Naive thymus-derived CD4-positive, alpha-beta T cell (primary cell): ENCODE measurements around the gene TRPM6. TPM values are rescaled to one million over a fixed set of nuclear protein-coding genes. Genes with fewer than 3 reads are reported as not detected.

Experiments
- ATAC-seq: fragments of 150-1000 bp; cut with Tn5 transposase; 2 replicates; pipeline ENCODE4 v1.10.0; 2021; ENCODE audit warnings: mild to moderate bottlenecking, moderate library complexity
- CTCF ChIA-PET: fragments of 350-600 bp; sonication (Branson Sonifier 250); formaldehyde crosslinking; loops from one replicate; lab custom pipeline; 2021; ENCODE audit warnings: antibody characterized with exemption; lab: Charles Lee
- POLR2A ChIA-PET: fragments of 350-600 bp; sonication (Branson Sonifier 250); formaldehyde crosslinking; loops from one replicate; lab custom pipeline; 2021; ENCODE audit warnings: antibody characterized with exemption, inconsistent platforms; lab: Charles Lee
- DNase-seq, 9 donors: peaks; one replicate each; pipeline versions ENCODE4 v3.0.0 to v3.0.0-alpha.2; 2020 to 2022; ENCODE audit warnings: mixed read lengths in 1 of 9
- H3K27ac ChIP-seq: one replicate; pipeline ENCODE4 v1.7.0; 2013; ENCODE audit warnings: mild to moderate bottlenecking, low read depth, low read length, moderate library complexity
- H3K27me3 ChIP-seq, 2 donors: one replicate each; pipeline ENCODE4 v1.7.0; 2013; ENCODE audit warnings: low read length in 2 of 2, mild to moderate bottlenecking in 2 of 2, moderate library complexity in 2 of 2; ENCODE audit not compliant: control insufficient read depth in 2 of 2, insufficient read depth in 2 of 2
- H3K36me3 ChIP-seq, 3 experiments: 1 replicate in 2 of 3; 2 replicates in 1 of 3; pipeline ENCODE4 v1.7.0; 2013; ENCODE audit warnings: low read length in 3 of 3, mild to moderate bottlenecking in 3 of 3, moderate library complexity in 1 of 3; ENCODE audit not compliant: insufficient read depth in 3 of 3, control insufficient read depth in 2 of 3
- H3K4me1 ChIP-seq, 2 donors: one replicate each; pipeline ENCODE4 v1.7.0; 2013; ENCODE audit warnings: low read length in 2 of 2, mild to moderate bottlenecking in 2 of 2, moderate library complexity in 1 of 2; ENCODE audit not compliant: control insufficient read depth in 2 of 2, insufficient read depth in 2 of 2
- H3K4me3 ChIP-seq: 2 replicates; pipeline ENCODE4 v1.7.0; 2013; ENCODE audit warnings: mild to moderate bottlenecking, low read length
- H3K9me3 ChIP-seq, 3 experiments: 1 replicate in 2 of 3; 2 replicates in 1 of 3; pipeline ENCODE4 v1.7.0; 2013; ENCODE audit warnings: low read length in 3 of 3; ENCODE audit not compliant: control insufficient read depth in 2 of 3
- H3K27ac Mint-ChIP-seq, 9 donors: one replicate each; pipeline ENCODE4 v1.8.0; 2020 to 2022; ENCODE audit warnings: mixed read lengths in 9 of 9, mild to moderate bottlenecking in 8 of 9, moderate library complexity in 5 of 9, inconsistent platforms in 2 of 9
- H3K27me3 Mint-ChIP-seq, 5 donors: one replicate each; pipeline ENCODE4 v1.8.0; 2021 to 2022; ENCODE audit warnings: mixed read lengths in 5 of 5, mild to moderate bottlenecking in 1 of 5
- H3K36me3 Mint-ChIP-seq, 5 donors: one replicate each; pipeline ENCODE4 v1.8.0; 2020 to 2022; ENCODE audit warnings: mixed read lengths in 5 of 5, mild to moderate bottlenecking in 3 of 5, inconsistent platforms in 1 of 5
- H3K4me1 Mint-ChIP-seq, 7 donors: one replicate each; pipeline ENCODE4 v1.8.0; 2020 to 2022; ENCODE audit warnings: mixed read lengths in 7 of 7, mild to moderate bottlenecking in 3 of 7, inconsistent platforms in 1 of 7
- H3K4me3 Mint-ChIP-seq, 10 donors: one replicate each; pipeline ENCODE4 v1.8.0; 2020 to 2022; ENCODE audit warnings: mild to moderate bottlenecking in 10 of 10, mixed read lengths in 10 of 10, moderate library complexity in 6 of 10, inconsistent platforms in 2 of 10
- H3K9me3 Mint-ChIP-seq, 11 donors: one replicate each; pipeline ENCODE4 v1.8.0; 2020 to 2022; ENCODE audit warnings: mixed read lengths in 11 of 11, mild to moderate bottlenecking in 4 of 11, inconsistent platforms in 1 of 11, moderate library complexity in 1 of 11
- intact Hi-C, 2 donors: fragments of 100-400 bp; cut with micrococcal nuclease; formaldehyde crosslinking; loops; one replicate each; pipeline ENCODE4 v1.15.1; 2023
- polyA plus RNA-seq, 2 donors: library from polyadenylated mRNA; unstranded; fragments of 300-500 nt; fragmentation: Illumina TruSeq; gene quantifications; one replicate each; pipeline ENCODE4 v1.2.3, GENCODE V29; 2021
- total RNA-seq, 6 experiments: library from RNA in 5 of 6; stranded (reverse) in 5 of 6; gene quantifications; 1 replicate in 5 of 6; 2 replicates in 1 of 6; pipeline ENCODE4 v1.2.3 and lab custom pipeline; 2021 to 2026

The TRPM6 gene
- total and polyA plus RNA-seq, 7 experiments from 2014 or later: 0.85 to 3.6 TPM; not detected in 5

- H3K4me1 Mint-ChIP-seq: no peaks in the 10 kb centered on the region
- Histone ChIP-seq H3K27me3 (no peaks in the 10 kb centered on the region), H3K27ac (no peak overlapping the region), H3K9me3 (no peaks in the 10 kb centered on the region), H3K36me3 (no peaks in the 10 kb centered on the region), H3K4me3 (no peak overlapping the region), H3K4me1 (no peaks in the 10 kb centered on the region)
- no peak overlapping the region for H3K27ac Mint-ChIP-seq
- ATAC-seq (no peak), DNase-seq (no peak)
- ChIA-PET CTCF (no interaction called here), POLR2A (no interaction called here)
- H3K9me3 Mint-ChIP-seq: no peaks in the 10 kb centered on the region
- H3K4me3 Mint-ChIP-seq: no peak overlapping the region
- peaks cover 4 to 30% (median 16%) of the 10 kb centered on the region in 5 donors for H3K27me3 Mint-ChIP-seq
- no peaks in the 10 kb centered on the region for H3K36me3 Mint-ChIP-seq
- intact Hi-C loops: no loop called here
Measured at GRCh38 chr9:74721696-74722660, 165.7 kb downstream of the TRPM6 start.

GRCh38 chr9:74719306-74719705 lies 168.4 kb downstream of the TRPM6 start:
- DNase-seq (no peak), ATAC-seq (no peak)
- Mint-ChIP-seq H3K27me3 (peaks cover 3 to 30% (median 5%) of the 10 kb centered on the region in 5 donors), H3K4me1 (no peaks in the 10 kb centered on the region), H3K4me3 (no peak overlapping the region), H3K9me3 (no peaks in the 10 kb centered on the region), H3K27ac (no peak overlapping the region), H3K36me3 (no peaks in the 10 kb centered on the region)
- ChIA-PET CTCF (no interaction called here), POLR2A (no interaction called here)
- Histone ChIP-seq H3K4me1 (no peaks in the 10 kb centered on the region), H3K27me3 (no peaks in the 10 kb centered on the region), H3K36me3 (no peaks in the 10 kb centered on the region), H3K9me3 (no peaks in the 10 kb centered on the region), H3K27ac (no peak overlapping the region), H3K4me3 (no peak overlapping the region)
- intact Hi-C loops: no loop called here

GRCh38 chr9:74718709-74719108 lies 169.0 kb downstream of the TRPM6 start:
- ChIA-PET CTCF (no interaction called here), POLR2A (no interaction called here)
- Mint-ChIP-seq H3K4me1 (no peaks in the 10 kb centered on the region), H3K27me3 (peaks cover 4 to 28% (median 10%) of the 10 kb centered on the region in 5 donors), H3K36me3 (no peaks in the 10 kb centered on the region), H3K9me3 (peaks cover 0 to 1% (median 0%) of the 10 kb centered on the region in 11 donors), H3K4me3 (no peak overlapping the region), H3K27ac (no peak overlapping the region)
- no peaks in the 10 kb centered on the region for H3K36me3 ChIP-seq
- no peak overlapping the region for H3K4me3 ChIP-seq
- no peak overlapping the region for H3K27ac ChIP-seq
- no peaks in the 10 kb centered on the region for H3K27me3 ChIP-seq
- H3K9me3 ChIP-seq: no peaks in the 10 kb centered on the region
- no peaks in the 10 kb centered on the region for H3K4me1 ChIP-seq
- DNase-seq: no peak
- no peak for ATAC-seq
- intact Hi-C loops: no loop called here

- no peaks in the 10 kb centered on the region for H3K27me3 ChIP-seq
- H3K4me1 ChIP-seq: no peaks in the 10 kb centered on the region
- ChIA-PET POLR2A (no interaction called here), CTCF (no interaction called here)
- Mint-ChIP-seq H3K27ac (no peak overlapping the region), H3K27me3 (peaks cover 0 to 22% (median 21%) of the 10 kb centered on the region in 5 donors), H3K4me3 (no peak overlapping the region), H3K4me1 (no peaks in the 10 kb centered on the region), H3K9me3 (peaks cover 0 to 10% (median 0%) of the 10 kb centered on the region in 11 donors), H3K36me3 (no peaks in the 10 kb centered on the region)
- no peaks in the 10 kb centered on the region for H3K9me3 ChIP-seq
- no peak for DNase-seq
- intact Hi-C loops: no loop called here
- no peak overlapping the region for H3K4me3 ChIP-seq
- no peak overlapping the region for H3K27ac ChIP-seq
- ATAC-seq: no peak
- H3K36me3 ChIP-seq: no peaks in the 10 kb centered on the region
Measured at GRCh38 chr9:74711341-74711740, 176.4 kb downstream of the TRPM6 start.

GRCh38 chr9:74697535-74697934 lies 190.2 kb downstream of the TRPM6 start:
- Mint-ChIP-seq H3K36me3 (peaks cover 0 to 4% (median 0%) of the 10 kb centered on the region in 5 donors), H3K4me3 (no peak overlapping the region), H3K27me3 (peaks cover 12 to 49% (median 26%) of the 10 kb centered on the region in 5 donors), H3K9me3 (peaks cover 0 to 9% (median 0%) of the 10 kb centered on the region in 11 donors), H3K4me1 (peaks cover 0 to 2% (median 0%) of the 10 kb centered on the region in 7 donors), H3K27ac (no peak overlapping the region)
- ATAC-seq: no peak
- Histone ChIP-seq H3K4me3 (no peak overlapping the region), H3K4me1 (no peaks in the 10 kb centered on the region), H3K9me3 (no peaks in the 10 kb centered on the region), H3K27ac (no peak overlapping the region), H3K36me3 (no peaks in the 10 kb centered on the region), H3K27me3 (no peaks in the 10 kb centered on the region)
- intact Hi-C loops: no loop called here
- ChIA-PET POLR2A (no interaction called here), CTCF (no interaction called here)
- DNase-seq: no peak

- Histone ChIP-seq H3K4me1 (no peaks in the 10 kb centered on the region), H3K9me3 (no peaks in the 10 kb centered on the region), H3K4me3 (no peak overlapping the region), H3K27ac (no peak overlapping the region), H3K36me3 (no peaks in the 10 kb centered on the region), H3K27me3 (no peaks in the 10 kb centered on the region)
- POLR2A ChIA-PET: no interaction called here
- peaks cover 10 to 46% (median 26%) of the 10 kb centered on the region in 5 donors for H3K27me3 Mint-ChIP-seq
- no peak overlapping the region for H3K4me3 Mint-ChIP-seq
- H3K9me3 Mint-ChIP-seq: peaks cover 0 to 6% (median 0%) of the 10 kb centered on the region in 11 donors
- ATAC-seq (no peak), DNase-seq (no peak)
- no peak overlapping the region for H3K27ac Mint-ChIP-seq
- CTCF ChIA-PET: no interaction called here
- intact Hi-C loops: no loop called here
- peaks cover 0 to 2% (median 0%) of the 10 kb centered on the region in 7 donors for H3K4me1 Mint-ChIP-seq
- peaks cover 0 to 4% (median 0%) of the 10 kb centered on the region in 5 donors for H3K36me3 Mint-ChIP-seq
Measured at GRCh38 chr9:74696520-74696919, 191.2 kb downstream of the TRPM6 start.
